ENCODE measurements around the gene FBN2.

DNA sequence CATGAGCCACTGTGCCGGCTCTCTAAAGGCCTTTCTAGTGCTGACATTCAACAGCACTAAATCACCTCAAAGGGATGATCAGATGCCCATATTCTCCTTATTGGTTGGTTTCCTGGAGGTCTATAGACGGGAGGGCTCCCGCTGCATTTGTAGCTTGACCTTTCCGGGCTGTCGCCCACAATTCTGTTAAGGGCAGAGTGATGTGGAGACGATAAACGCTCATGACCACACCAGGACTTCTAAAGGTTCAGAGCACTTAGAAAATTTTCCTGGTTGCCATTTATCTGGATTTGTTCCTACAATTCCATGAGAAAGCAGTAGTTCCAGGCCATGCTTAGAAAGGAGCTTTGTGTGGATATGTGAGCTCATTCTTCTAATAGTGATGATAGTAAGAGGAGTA is 284.2 kb downstream of the FBN2 start:
- TF ChIP-seq CTCF (IDR thresholded peaks at IDR 0.05) (no peak), POLR2A (IDR thresholded peaks at IDR 0.05) (no peak)

Data from lower leg skin (tissue), 3 donors.